Stomach (tissue), 9 donors: Measurements from ENCODE around the gene EHD1. TPM values are rescaled to one million over a fixed set of nuclear protein-coding genes. Genes with fewer than 3 reads are reported as not detected.

ENCODE experiments used
- DNase-seq, 2 donors: peaks; one replicate each; pipeline versions ENCODE4 v3.0.0 to v3.0.0-alpha.2; 2013 to 2019
- H3K27ac ChIP-seq, 5 donors: fragments of 200-600 bp in 4 of 5; sonication (generic) in 4 of 5; one replicate each; pipeline ENCODE4 v1.5.1; 2013 to 2019; ENCODE audit warnings: mild to moderate bottlenecking in 1 of 5, moderate library complexity in 1 of 5
- H3K27me3 ChIP-seq, 3 donors: fragments of 200-600 bp; sonication (generic); one replicate each; pipeline ENCODE4 v1.5.1; 2017 to 2019; ENCODE audit warnings: mixed run types in 1 of 3
- H3K36me3 ChIP-seq, 4 donors: fragments of 200-600 bp; sonication (generic); 1 replicate in 3 of 4; 2 replicates in 1 of 4; pipeline ENCODE4 v1.5.1; 2016 to 2019
- H3K4me1 ChIP-seq, 4 donors: fragments of 200-600 bp; sonication (generic); one replicate each; pipeline ENCODE4 v1.5.1; 2016 to 2019
- H3K4me3 ChIP-seq, 4 donors: fragments of 200-600 bp; sonication (generic) in 3 of 4; one replicate each; pipeline ENCODE4 v1.5.1; 2016 to 2019; ENCODE audit warnings: mild to moderate bottlenecking in 1 of 4
- H3K9me3 ChIP-seq, 4 donors: fragments of 200-600 bp; sonication (generic); one replicate each; pipeline ENCODE4 v1.5.1; 2016 to 2019
- EP300 ChIP-seq: sonication (generic); formaldehyde crosslinking; IDR thresholded peaks from one replicate; pipeline ENCODE4 v1.6.1; 2017; ENCODE audit warnings: antibody characterized with exemption
- POLR2A ChIP-seq, 4 donors: fragments of 450-650 bp; IDR thresholded peaks; one replicate each; pipeline ENCODE4 v1.6.1; 2016; ENCODE audit warnings: antibody characterized with exemption in 4 of 4, control low read depth in 2 of 4, mild to moderate bottlenecking in 1 of 4, moderate library complexity in 1 of 4
- POLR2AphosphoS5 ChIP-seq, 3 donors: sonication (generic); formaldehyde crosslinking; IDR thresholded peaks; one replicate each; pipeline ENCODE4 v1.6.1; 2016; ENCODE audit warnings: antibody characterized with exemption in 3 of 3
- WGBS, 5 donors: extraction: QIAGEN DNeasy Blood & Tissue Kit in 3 of 5; methylation state at CpG; one replicate each; pipeline versions ENCODE4 v1.1.5 to v1.1.7; 2013 to 2018; 5-methylcytosine and 5-hydroxymethylcytosine counted together
- intact Hi-C: fragments of 100-400 bp; cut with DNase I; formaldehyde crosslinking; loops from one replicate; pipeline ENCODE4 v1.15.1; 2023; ENCODE audit warnings: low total_unique reads
- polyA plus RNA-seq, 3 donors: library from polyadenylated mRNA; stranded (reverse); fragments of 200-250 nt; gene quantifications; one replicate each; pipeline ENCODE4 v1.2.3, GENCODE V29; 2013
- total RNA-seq, 5 donors: library from RNA; depleted of rRNA; stranded (reverse); fragments of >200 nt; gene quantifications; one replicate each; pipeline versions ENCODE4 v1.1.0 to v1.2.3, GENCODE V29; 2014 to 2016
- TF ChIP-seq, protein P1 (sequence below), 7 experiments: fragments of 450-650 bp in 4 of 7; fragments of 200-600 bp in 3 of 7; sonication (generic) in 3 of 7; IDR thresholded peaks; one replicate each; pipeline ENCODE4 v1.5.1; 2016 to 2019; ENCODE audit warnings: antibody characterized with exemption in 7 of 7, control low read depth in 2 of 7, mild to moderate bottlenecking in 1 of 7
- donor health status: healthy with polysubstance abuse.
- donor health status: Bipolar disorder and iron deficiency.
- donor health status: healthy.

EHD1 gene
- total and polyA plus RNA-seq, 8 donors, result 17.9 to 160 (median 37.5) TPM

DNA sequence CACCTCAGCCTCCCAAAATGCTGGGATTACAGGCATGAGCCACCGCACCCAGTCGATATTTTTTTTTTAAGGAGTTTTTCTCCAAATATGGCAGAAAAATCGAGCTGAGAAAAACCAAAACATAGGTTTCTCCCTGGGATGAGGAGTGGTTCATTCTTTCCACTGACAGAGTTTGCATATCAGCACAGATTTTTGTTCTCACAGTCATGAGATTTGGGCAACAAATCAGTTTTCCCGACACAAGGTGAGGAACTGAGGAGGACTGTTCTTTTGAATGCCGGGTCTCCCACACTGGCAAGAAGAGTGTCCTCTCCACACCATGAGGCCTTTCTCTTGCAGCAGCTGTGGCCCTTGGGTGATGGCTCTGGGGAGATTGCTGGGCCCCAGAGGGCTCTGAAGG lies 3.8 kb upstream of the EHD1 start:
- no peaks in the 10 kb centered on the region for H3K36me3 ChIP-seq
- WGBS, 5 donors, result 58 to 80% (median 73%) methylated on average over 5 of the region's 5 CpGs
- H3K4me3 ChIP-seq, result no peak overlapping the region
- peaks cover 8 to 52% (median 40%) of the 10 kb centered on the region in 4 donors for H3K4me1 ChIP-seq
- TF ChIP-seq, protein P1, sequence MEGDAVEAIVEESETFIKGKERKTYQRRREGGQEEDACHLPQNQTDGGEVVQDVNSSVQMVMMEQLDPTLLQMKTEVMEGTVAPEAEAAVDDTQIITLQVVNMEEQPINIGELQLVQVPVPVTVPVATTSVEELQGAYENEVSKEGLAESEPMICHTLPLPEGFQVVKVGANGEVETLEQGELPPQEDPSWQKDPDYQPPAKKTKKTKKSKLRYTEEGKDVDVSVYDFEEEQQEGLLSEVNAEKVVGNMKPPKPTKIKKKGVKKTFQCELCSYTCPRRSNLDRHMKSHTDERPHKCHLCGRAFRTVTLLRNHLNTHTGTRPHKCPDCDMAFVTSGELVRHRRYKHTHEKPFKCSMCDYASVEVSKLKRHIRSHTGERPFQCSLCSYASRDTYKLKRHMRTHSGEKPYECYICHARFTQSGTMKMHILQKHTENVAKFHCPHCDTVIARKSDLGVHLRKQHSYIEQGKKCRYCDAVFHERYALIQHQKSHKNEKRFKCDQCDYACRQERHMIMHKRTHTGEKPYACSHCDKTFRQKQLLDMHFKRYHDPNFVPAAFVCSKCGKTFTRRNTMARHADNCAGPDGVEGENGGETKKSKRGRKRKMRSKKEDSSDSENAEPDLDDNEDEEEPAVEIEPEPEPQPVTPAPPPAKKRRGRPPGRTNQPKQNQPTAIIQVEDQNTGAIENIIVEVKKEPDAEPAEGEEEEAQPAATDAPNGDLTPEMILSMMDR (IDR thresholded peaks at IDR 0.05), result no peak
- no peak for TF ChIP-seq POLR2AphosphoS5 (IDR thresholded peaks at IDR 0.05)
- no peak for TF ChIP-seq POLR2A (IDR thresholded peaks at IDR 0.05)
- TF ChIP-seq EP300, result no peak
- H3K9me3 ChIP-seq, result no peaks in the 10 kb centered on the region
- no peak for DNase-seq
- intact Hi-C loops, result no loop called here
- H3K27me3 ChIP-seq, result no peaks in the 10 kb centered on the region
- peak overlapping the region in 4 of 5 donors; percentile 28 to 59 (median 51) for H3K27ac ChIP-seq

DNA sequence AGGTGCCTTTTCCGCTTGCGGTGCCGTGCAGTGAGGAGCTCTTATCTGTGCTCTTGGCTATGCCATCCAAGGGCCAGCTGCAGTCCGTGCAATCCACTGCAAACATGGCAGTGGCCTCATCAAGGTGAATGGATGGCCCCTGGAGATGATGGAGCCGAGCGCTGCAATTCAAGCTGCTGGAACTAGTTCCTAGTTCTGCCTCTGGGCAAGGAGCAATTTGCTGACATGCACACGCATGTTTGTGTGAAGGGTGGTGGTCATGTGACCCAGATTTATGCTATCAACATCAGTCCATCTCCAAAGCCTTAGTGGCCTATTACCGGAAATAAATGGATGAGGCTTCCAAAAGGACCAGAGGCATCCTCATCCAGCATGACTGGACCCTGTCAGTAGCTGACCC lies 3.1 kb upstream of the EHD1 start:
- intact Hi-C loops, result no loop called here
- Histone ChIP-seq H3K27ac (peak overlapping the region in 3 of 5 donors; percentile 15 to 38 (median 28)), H3K4me1 (peaks cover 15 to 54% (median 45%) of the 10 kb centered on the region in 4 donors), H3K36me3 (no peaks in the 10 kb centered on the region), H3K9me3 (no peaks in the 10 kb centered on the region), H3K4me3 (no peak overlapping the region), H3K27me3 (no peaks in the 10 kb centered on the region)
- 60 to 72% (median 65%) methylated on average over 8 of the region's 8 CpGs for WGBS, 5 donors
- DNase-seq, result no peak
- TF ChIP-seq POLR2AphosphoS5 (IDR thresholded peaks at IDR 0.05), result no peak
- no peak for TF ChIP-seq EP300
- no peak for TF ChIP-seq POLR2A (IDR thresholded peaks at IDR 0.05)
- TF ChIP-seq, protein P1 (IDR thresholded peaks at IDR 0.05), result no peak

DNA sequence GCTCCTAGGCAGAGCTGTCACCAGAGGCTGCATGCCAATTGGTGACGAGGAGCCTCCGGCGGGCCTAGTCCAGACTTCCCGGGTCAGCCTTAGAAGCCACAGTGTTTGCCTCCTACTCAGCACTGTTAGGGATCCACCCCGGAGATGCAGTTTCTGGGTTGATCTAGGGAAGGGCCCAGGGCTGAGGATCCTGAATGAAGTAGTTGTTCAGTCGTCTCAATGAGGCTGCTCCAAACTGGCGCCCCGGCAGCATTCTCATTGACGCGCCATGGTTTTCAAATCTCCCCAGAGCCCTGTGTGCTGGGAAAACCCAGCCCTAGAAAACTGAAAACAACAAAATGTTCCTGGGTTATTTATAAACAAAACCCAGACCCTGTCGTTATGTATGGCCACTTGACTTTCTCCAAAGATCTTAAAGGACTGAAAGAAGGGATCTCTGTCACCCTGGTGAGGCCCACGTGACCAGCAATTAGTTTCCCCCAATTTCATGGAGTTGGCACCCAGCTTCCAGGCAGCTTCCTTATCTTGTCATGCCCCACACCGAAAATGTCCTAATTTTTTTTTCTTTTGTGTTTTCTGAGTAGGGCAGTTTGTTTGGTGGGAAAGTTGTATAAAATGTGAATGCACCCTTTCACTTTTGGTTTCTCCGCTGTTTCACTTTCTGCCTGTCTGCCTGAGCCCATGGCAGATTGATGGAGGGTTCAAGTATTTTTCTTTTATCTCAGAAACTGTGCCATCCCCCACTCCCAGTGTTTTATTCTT lies 2.0 kb upstream of the EHD1 start:
- intact Hi-C loops, result no loop called here
- Histone ChIP-seq H3K27me3 (no peaks in the 10 kb centered on the region), H3K27ac (peak overlapping the region in 4 of 5 donors; percentile 90 to 94 (median 94)), H3K36me3 (no peaks in the 10 kb centered on the region), H3K4me3 (peak overlapping the region in 1 of 4 donors; percentile 2), H3K4me1 (peaks cover 25 to 59% (median 52%) of the 10 kb centered on the region in 4 donors), H3K9me3 (no peaks in the 10 kb centered on the region)
- 63 to 80% (median 68%) methylated on average over 14 of the region's 14 CpGs for WGBS, 5 donors
- no peak for DNase-seq
- TF ChIP-seq POLR2A (IDR thresholded peaks at IDR 0.05) (no peak), POLR2AphosphoS5 (IDR thresholded peaks at IDR 0.05) (no peak), EP300 (no peak)
- TF ChIP-seq, protein P1 (IDR thresholded peaks at IDR 0.05), result no peak

DNA sequence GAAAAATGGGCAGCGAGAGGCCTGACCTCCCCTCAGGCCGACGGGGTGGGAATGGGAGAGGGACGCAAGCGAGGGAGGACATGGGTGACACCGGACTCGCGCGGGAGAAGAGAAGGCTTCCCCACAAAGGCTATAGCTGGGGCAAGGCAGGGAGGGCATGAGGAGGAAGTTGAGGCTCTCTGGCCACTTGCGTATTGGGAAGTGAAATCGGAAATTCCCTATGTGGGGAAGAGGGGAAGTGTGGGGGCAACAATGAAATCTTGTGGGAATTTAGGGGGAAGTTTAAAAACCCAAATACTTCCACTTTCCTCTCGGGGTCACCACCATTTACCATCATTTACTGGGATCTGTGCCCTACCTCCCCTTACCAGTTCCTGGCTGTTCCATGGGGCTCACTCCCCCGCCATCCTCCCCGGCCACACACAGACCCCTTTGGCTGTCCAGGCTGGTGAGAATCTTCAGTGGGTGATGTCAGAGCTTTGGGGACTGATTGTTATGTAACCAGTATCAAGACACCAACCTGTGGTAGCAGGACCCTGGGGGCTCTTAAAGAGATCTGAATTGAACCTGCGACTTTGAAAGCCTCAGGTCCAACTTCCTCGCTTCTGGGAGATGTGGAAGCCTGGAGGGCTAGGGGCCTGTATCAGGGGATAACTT lies 951 bp upstream of the EHD1 start:
- Histone ChIP-seq H3K27me3 (no peaks in the 10 kb centered on the region), H3K27ac (peak overlapping the region; percentile 83 to 94 (median 93)), H3K4me1 (peaks cover 30 to 67% (median 60%) of the 10 kb centered on the region in 4 donors), H3K9me3 (no peaks in the 10 kb centered on the region), H3K36me3 (peaks cover 0 to 6% (median 2%) of the 10 kb centered on the region in 4 donors), H3K4me3 (peak overlapping the region; percentile 79 to 98 (median 92))
- intact Hi-C loops, result no loop called here
- no peak for DNase-seq
- WGBS, 5 donors, result 14 to 21% (median 20%) methylated on average over 16 of the region's 16 CpGs
- TF ChIP-seq, protein P1 (IDR thresholded peaks at IDR 0.05), result no peak
- TF ChIP-seq POLR2A (IDR thresholded peaks at IDR 0.05), result no peak
- TF ChIP-seq POLR2AphosphoS5 (IDR thresholded peaks at IDR 0.05), result no peak
- TF ChIP-seq EP300, result no peak
